ENCODE data around the gene DCAF6.

DNA sequence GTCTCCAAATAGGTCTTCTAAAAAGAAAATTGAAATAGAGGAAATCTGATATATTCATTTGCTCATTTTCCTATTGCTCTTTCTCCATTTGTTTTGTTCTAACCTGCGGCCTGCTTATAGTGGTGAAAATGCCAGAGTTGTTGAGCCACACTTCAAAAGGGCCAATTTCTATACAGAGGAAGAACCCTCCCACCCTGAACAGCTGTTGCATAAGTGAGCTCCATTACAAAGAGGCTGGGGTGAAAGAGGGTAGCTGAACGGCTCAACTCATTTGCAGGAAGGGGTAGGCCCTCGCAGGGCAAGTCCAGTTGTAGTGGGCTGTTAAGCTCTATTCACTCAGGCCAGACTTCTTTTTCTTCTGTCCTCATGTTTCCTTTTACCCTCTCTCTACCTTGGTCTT, 31.3 kb upstream of the DCAF6 start:
- TF ChIP-seq CTCF (conservative IDR thresholded peaks at IDR 0.05; ENCODE audit: low read length) (no peak), EZH2phosphoT487 (IDR thresholded peaks at IDR 0.05; ENCODE audit: borderline replicate concordance, low read depth, low read length) (no peak)
